GM12878 (cell line): Measurements from ENCODE around the gene JAML.

Experiments used
- CEBPZ ChIP-seq: fragments of 150-350 bp; IDR thresholded peaks from 2 replicates; pipeline ENCODE4 v1.6.1; 2016; ENCODE audit warnings: low read depth, low read length
- CTCF ChIP-seq, 3 experiments: IDR thresholded peaks in 2 of 3; conservative IDR thresholded peaks in 1 of 3; 2 replicates each; pipeline ENCODE4 v1.5.1; 2011; ENCODE audit warnings: low read depth in 3 of 3, low read length in 3 of 3, mild to moderate bottlenecking in 3 of 3, control low read depth in 2 of 3, moderate library complexity in 2 of 3, inconsistent platforms in 1 of 3, mixed read lengths in 1 of 3; ENCODE audit not compliant: control insufficient read depth in 2 of 3, insufficient read depth in 1 of 3; ENCODE audit errors: extremely low read depth in 1 of 3
- EED ChIP-seq: sonication (generic); IDR thresholded peaks from 2 replicates; pipeline ENCODE4 v1.6.1; 2016; ENCODE audit warnings: antibody characterized with exemption, low read depth
- EP300 ChIP-seq, 2 experiments: fragments of 150-350 bp in 1 of 2; IDR thresholded peaks; 2 replicates each; pipeline ENCODE4 v1.6.1; 2011 to 2012; ENCODE audit warnings: low read depth in 2 of 2, low read length in 2 of 2, borderline replicate concordance in 1 of 2, improper control_type of control experiment in 1 of 2, inconsistent platforms in 1 of 2; ENCODE audit not compliant: control insufficient read depth in 1 of 2
- MXI1 ChIP-seq: fragments of 150-350 bp; IDR thresholded peaks from 2 replicates; pipeline ENCODE4 v1.6.1; 2011; ENCODE audit warnings: low read depth, mild to moderate bottlenecking, inconsistent platforms, low read length, improper control_type of control experiment
- MYC ChIP-seq: IDR thresholded peaks from 2 replicates; pipeline ENCODE4 v1.6.1; 2011; ENCODE audit warnings: mild to moderate bottlenecking, low read length, moderate library complexity, inconsistent platforms; ENCODE audit not compliant: insufficient read depth, insufficient replicate concordance, insufficient read length, severe bottlenecking
- NKRF ChIP-seq: fragments of 450-650 bp; conservative IDR thresholded peaks from 2 replicates; pipeline ENCODE4 v1.6.1; 2017; ENCODE audit warnings: mild to moderate bottlenecking, moderate library complexity
- POLR2AphosphoS5 ChIP-seq: IDR thresholded peaks from 2 replicates; pipeline ENCODE4 v1.6.1; 2011; ENCODE audit warnings: mild to moderate bottlenecking, low read length, inconsistent platforms
- RAD21 ChIP-seq: IDR thresholded peaks from 2 replicates; pipeline ENCODE4 v1.6.1; 2011; ENCODE audit warnings: mild to moderate bottlenecking, low read depth, low read length, moderate library complexity; ENCODE audit not compliant: insufficient read depth
- SMC3 ChIP-seq: IDR thresholded peaks from 2 replicates; pipeline ENCODE4 v1.6.1; 2011; ENCODE audit warnings: low read length, improper control_type of control experiment, borderline replicate concordance
- SRF ChIP-seq, 2 experiments: IDR thresholded peaks; 2 replicates each; pipeline ENCODE4 v1.6.1; 2011; ENCODE audit warnings: low read depth in 2 of 2, low read length in 2 of 2, mild to moderate bottlenecking in 1 of 2, moderate library complexity in 1 of 2
- ZNF384 ChIP-seq: IDR thresholded peaks from 2 replicates; pipeline ENCODE4 v1.6.1; 2012; ENCODE audit warnings: low read depth, mild to moderate bottlenecking, low read length, improper control_type of control experiment, borderline replicate concordance

- TF ChIP-seq MXI1 (no peak), CTCF (IDR thresholded peaks at IDR 0.05 in 2 of 3, conservative IDR thresholded peaks at IDR 0.05 in 1 of 3; ENCODE audit: control insufficient read depth in 2 of 3, extremely low read depth in 1 of 3, insufficient read depth in 1 of 3, low read depth in 3 of 3, low read length in 3 of 3) (no peak), SRF (IDR thresholded peaks at IDR 0.05; ENCODE audit: low read depth in 2 of 2, low read length in 2 of 2) (no peak), ZNF384 (no peak), POLR2AphosphoS5 (no peak), NKRF (no peak), RAD21 (no peak), CEBPZ (no peak), EP300 (IDR thresholded peaks at IDR 0.05; ENCODE audit: borderline replicate concordance in 1 of 2, control insufficient read depth in 1 of 2, low read depth in 2 of 2, low read length in 2 of 2) (no peak), SMC3 (no peak), EED (no peak), MYC (no peak)
Observed at GRCh38 chr11:118215262-118215661, 9.5 kb downstream of the JAML start.
